ENCODE data around the gene NDUFB10. TPM values are rescaled to one million over a fixed set of nuclear protein-coding genes. Genes with fewer than 3 reads are reported as not detected.

The NDUFB10 gene
- total and polyA plus RNA-seq, 10 of the 15 experiments (the other 5 are each of a cell fraction or from before 2014, with no cell fraction given) = 52.2 to 319 (median 130) TPM

GRCh38 chr16:1971796-1972489 is 12.6 kb downstream of the NDUFB10 start, which contains the start of gene TBL3 (continued):
- peak; percentile 85 for TF ChIP-seq E2F8 (IDR thresholded peaks at IDR 0.05; ENCODE audit: low read depth, partially characterized antibody)
- TF ChIP-seq SRF (IDR thresholded peaks at IDR 0.05; ENCODE audit: low read depth in 2 of 2, low read length in 2 of 2) = peak; percentile 87 to 98
- peak; percentile 87 for TF ChIP-seq NR2C1 (IDR thresholded peaks at IDR 0.05)
- peak; percentile 64; the same call in 1 of the 2 replicates for TF ChIP-seq TCF3 (IDR thresholded peaks at IDR 0.05; ENCODE audit: borderline replicate concordance, insufficient read depth, low read depth, low read length)
- peak; percentile 57 to 82 for TF ChIP-seq BHLHE40 (IDR thresholded peaks at IDR 0.05; ENCODE audit: borderline replicate concordance in 1 of 2, low read depth in 2 of 2, low read length in 1 of 2)
- peak; percentile 99 for TF ChIP-seq ATF3 (IDR thresholded peaks at IDR 0.05; ENCODE audit: borderline replicate concordance, extremely low read depth, low read depth, low read length)
- no peak for TF ChIP-seq FOXK2 (IDR thresholded peaks at IDR 0.05)
- TF ChIP-seq BRCA1 (IDR thresholded peaks at IDR 0.05; ENCODE audit: low read depth, low read length) = peak; percentile 41; the same call in 1 of the 2 replicates
- TF ChIP-seq RELA (IDR thresholded peaks at IDR 0.05; ENCODE audit: borderline replicate concordance, partially characterized antibody) = peak; percentile 96
- peak; percentile 79 for TF ChIP-seq E4F1 (IDR thresholded peaks at IDR 0.05; ENCODE audit: borderline replicate concordance, partially characterized antibody)
- 0 out of 2 replicates have a peak, but pooled peaks have one; percentile 17 for TF ChIP-seq JUND (IDR thresholded peaks at IDR 0.05; ENCODE audit: low read depth, low read length)
- TF ChIP-seq EGR1 (IDR thresholded peaks at IDR 0.05; ENCODE audit: borderline replicate concordance in 1 of 2, low read depth in 2 of 2, low read length in 2 of 2) = peak; percentile 62 to 85
- peak; percentile 93 for TF ChIP-seq CHD2 (IDR thresholded peaks at IDR 0.05; ENCODE audit: borderline replicate concordance, low read depth, low read length)
- no peak for TF ChIP-seq NFXL1 (IDR thresholded peaks at IDR 0.05; ENCODE audit: borderline replicate concordance)
- TF ChIP-seq POLR2AphosphoS2 (IDR thresholded peaks at IDR 0.05; ENCODE audit: low read depth, low read length) = peak; percentile 93; the same call in 1 of the 2 replicates
- TF ChIP-seq ZNF24 (IDR thresholded peaks at IDR 0.05) = peak; percentile 39; the same call in 1 of the 2 replicates
- no peak for TF ChIP-seq CUX1 (IDR thresholded peaks at IDR 0.05; ENCODE audit: insufficient replicate concordance, low read depth, low read length)

Measured in GM12878 (cell line).